Smooth muscle cell (in vitro differentiated cells): ENCODE measurements around the gene SDHB. TPM values are rescaled to one million over a fixed set of nuclear protein-coding genes. Genes with fewer than 3 reads are reported as not detected.

Experiments
- DNase-seq: peaks from one replicate; lab custom pipeline; 2025; ENCODE audit not compliant: unreplicated experiment; lab: John Stamatoyannopoulos, UW
- H2AFZ ChIP-seq: fragments of 200-600 bp; sonication (generic); 2 replicates; pipeline ENCODE4 v1.6.0; 2016; ENCODE audit warnings: antibody characterized with exemption, low read depth, mild to moderate bottlenecking
- H3F3A ChIP-seq: fragments of 200-600 bp; sonication (generic); 2 replicates; pipeline ENCODE4 v1.6.0; 2017; ENCODE audit warnings: antibody characterized with exemption, low read depth
- H3K27ac ChIP-seq: fragments of 200-600 bp; sonication (generic); 2 replicates; pipeline ENCODE4 v1.5.1; 2016; ENCODE audit warnings: low read depth, mild to moderate bottlenecking
- H3K27me3 ChIP-seq: fragments of 200-600 bp; sonication (generic); 2 replicates; pipeline ENCODE4 v1.6.1; 2016; ENCODE audit warnings: low read depth, mild to moderate bottlenecking
- H3K36me3 ChIP-seq: fragments of 200-600 bp; sonication (generic); 2 replicates; pipeline ENCODE4 v1.5.1; 2016; ENCODE audit warnings: low read depth
- H3K4me1 ChIP-seq: fragments of 200-600 bp; sonication (generic); 2 replicates; pipeline ENCODE4 v1.5.1; 2016; ENCODE audit warnings: low read depth
- H3K4me2 ChIP-seq: fragments of 200-600 bp; sonication (generic); 2 replicates; pipeline ENCODE4 v1.6.0; 2016; ENCODE audit warnings: mild to moderate bottlenecking
- H3K4me3 ChIP-seq: fragments of 200-600 bp; sonication (generic); 2 replicates; pipeline ENCODE4 v1.5.1; 2016; ENCODE audit warnings: mild to moderate bottlenecking
- H3K79me2 ChIP-seq: fragments of 200-600 bp; sonication (generic); 2 replicates; pipeline ENCODE4 v1.6.0; 2016; ENCODE audit warnings: low read depth, mild to moderate bottlenecking
- H3K9ac ChIP-seq: fragments of 200-600 bp; sonication (generic); 2 replicates; pipeline ENCODE4 v1.6.0; 2016; ENCODE audit warnings: low read depth
- H3K9me3 ChIP-seq: fragments of 200-600 bp; sonication (generic); replicated peaks from 2 replicates; pipeline ENCODE4 v1.5.1; 2016; ENCODE audit warnings: low read depth
- H4K20me1 ChIP-seq: fragments of 200-600 bp; sonication (generic); 2 replicates; pipeline ENCODE4 v1.6.0; 2016; ENCODE audit warnings: low read depth
- WGBS: methylation state at CpG from one replicate; pipeline ENCODE4 v1.1.7; 2016; ENCODE audit warnings: low lambda C conversion rate; 5-methylcytosine and 5-hydroxymethylcytosine counted together
- polyA plus RNA-seq: library from polyadenylated mRNA; unstranded; fragments of >200 nt; fragmentation: Nextera tagmentation; extraction: Ambion mirVana; gene quantifications from 2 replicates; pipeline ENCODE4 v1.2.1, GENCODE V29; 2016
- total RNA-seq: library from RNA; depleted of rRNA; stranded (reverse); fragments of >200 nt; gene quantifications from 2 replicates; pipeline ENCODE4 v1.2.3, GENCODE V29; 2014
- TF ChIP-seq, protein P1 (sequence below): fragments of 200-600 bp; sonication (generic); IDR thresholded peaks from 2 replicates; pipeline ENCODE4 v1.5.1; 2017; ENCODE audit warnings: borderline replicate concordance, mild to moderate bottlenecking, antibody characterized with exemption; ENCODE audit not compliant: insufficient read depth, poor library complexity, severe bottlenecking

The SDHB gene
- total and polyA plus RNA-seq, 2 experiments from 2014 or later, result 123 to 174 TPM

DNA sequence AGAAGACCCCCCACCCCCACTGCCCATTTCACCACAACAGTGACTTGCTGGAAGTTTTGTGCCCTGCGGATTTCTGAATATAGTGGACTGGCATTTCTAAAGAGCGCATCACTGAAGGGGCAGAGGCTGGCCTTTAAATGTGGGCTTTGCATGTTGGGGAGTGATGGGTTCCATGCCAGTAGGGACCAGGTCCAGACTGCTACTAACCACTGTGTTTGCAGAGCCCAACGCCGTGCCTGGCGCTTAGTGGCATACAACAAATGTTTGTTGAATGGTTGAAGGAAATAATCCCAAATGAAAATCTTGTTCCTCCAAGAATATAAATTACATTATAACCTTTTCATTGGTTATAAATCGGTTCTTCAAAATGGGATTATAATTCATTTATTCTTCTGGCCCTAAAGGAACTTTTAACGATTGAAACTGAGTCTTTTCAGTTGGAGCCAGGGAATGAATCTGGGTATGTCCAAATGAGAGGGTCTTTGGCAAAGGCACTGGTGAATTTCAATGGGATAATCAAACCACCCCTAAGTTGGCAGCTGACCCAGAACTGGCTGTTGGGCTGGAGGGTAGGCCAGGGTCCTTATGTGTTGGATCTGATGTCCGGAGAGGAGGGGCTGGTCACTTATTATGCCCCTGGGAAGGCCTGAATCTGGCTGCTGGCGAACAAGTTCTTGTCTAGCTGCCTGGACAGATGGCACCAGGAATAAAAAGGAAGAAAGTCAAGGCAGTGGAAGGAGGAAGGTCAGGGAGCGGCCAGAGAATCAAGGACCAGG is 13.8 kb upstream of the SDHB start:
- H3K36me3 ChIP-seq, result no peaks in the 10 kb centered on the region
- no peak overlapping the region for H3K27ac ChIP-seq
- H2AFZ ChIP-seq, result no peak overlapping the region
- no peaks in the 10 kb centered on the region for H4K20me1 ChIP-seq
- no peak overlapping the region for H3K9ac ChIP-seq
- no peaks in the 10 kb centered on the region for H3K27me3 ChIP-seq
- 83% methylated on average over 10 of the region's 10 CpGs for WGBS
- DNase-seq, result no peak
- TF ChIP-seq, protein P1, sequence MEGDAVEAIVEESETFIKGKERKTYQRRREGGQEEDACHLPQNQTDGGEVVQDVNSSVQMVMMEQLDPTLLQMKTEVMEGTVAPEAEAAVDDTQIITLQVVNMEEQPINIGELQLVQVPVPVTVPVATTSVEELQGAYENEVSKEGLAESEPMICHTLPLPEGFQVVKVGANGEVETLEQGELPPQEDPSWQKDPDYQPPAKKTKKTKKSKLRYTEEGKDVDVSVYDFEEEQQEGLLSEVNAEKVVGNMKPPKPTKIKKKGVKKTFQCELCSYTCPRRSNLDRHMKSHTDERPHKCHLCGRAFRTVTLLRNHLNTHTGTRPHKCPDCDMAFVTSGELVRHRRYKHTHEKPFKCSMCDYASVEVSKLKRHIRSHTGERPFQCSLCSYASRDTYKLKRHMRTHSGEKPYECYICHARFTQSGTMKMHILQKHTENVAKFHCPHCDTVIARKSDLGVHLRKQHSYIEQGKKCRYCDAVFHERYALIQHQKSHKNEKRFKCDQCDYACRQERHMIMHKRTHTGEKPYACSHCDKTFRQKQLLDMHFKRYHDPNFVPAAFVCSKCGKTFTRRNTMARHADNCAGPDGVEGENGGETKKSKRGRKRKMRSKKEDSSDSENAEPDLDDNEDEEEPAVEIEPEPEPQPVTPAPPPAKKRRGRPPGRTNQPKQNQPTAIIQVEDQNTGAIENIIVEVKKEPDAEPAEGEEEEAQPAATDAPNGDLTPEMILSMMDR, result no peak
- H3K9me3 ChIP-seq, result no peaks in the 10 kb centered on the region
- H3K4me2 ChIP-seq, result no peak overlapping the region
- H3K79me2 ChIP-seq, result no peaks in the 10 kb centered on the region
- no peak overlapping the region for H3K4me3 ChIP-seq
- H3K4me1 ChIP-seq, result no peaks in the 10 kb centered on the region
- no peaks in the 10 kb centered on the region for H3F3A ChIP-seq

DNA sequence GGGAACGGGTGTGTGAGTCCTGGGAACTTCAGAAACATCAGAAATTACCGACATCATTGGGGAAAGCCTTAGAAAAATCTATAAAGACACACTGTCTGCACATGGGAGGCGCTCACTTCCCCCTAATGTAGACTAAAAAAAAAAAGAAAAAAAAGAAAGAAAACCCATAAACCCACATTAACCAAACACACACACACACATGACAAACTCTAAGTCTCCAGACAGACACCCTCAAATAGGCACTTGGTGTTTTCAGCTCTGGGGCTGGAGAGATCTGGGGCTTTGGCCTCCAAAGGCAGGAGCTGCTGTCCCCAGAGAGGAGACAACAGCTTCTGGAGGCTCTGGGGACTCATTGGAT is 13.2 kb upstream of the SDHB start:
- Histone ChIP-seq H3K27ac (no peak overlapping the region), H3K79me2 (no peaks in the 10 kb centered on the region), H2AFZ (no peak overlapping the region), H4K20me1 (no peaks in the 10 kb centered on the region), H3F3A (no peaks in the 10 kb centered on the region), H3K4me1 (no peaks in the 10 kb centered on the region), H3K9me3 (no peaks in the 10 kb centered on the region), H3K4me2 (no peak overlapping the region), H3K9ac (no peak overlapping the region), H3K36me3 (no peaks in the 10 kb centered on the region), H3K4me3 (no peak overlapping the region), H3K27me3 (no peaks in the 10 kb centered on the region)
- TF ChIP-seq, protein P1, result no peak
- no peak for DNase-seq
- WGBS, result 77% methylated on average over 3 of the region's 3 CpGs

DNA sequence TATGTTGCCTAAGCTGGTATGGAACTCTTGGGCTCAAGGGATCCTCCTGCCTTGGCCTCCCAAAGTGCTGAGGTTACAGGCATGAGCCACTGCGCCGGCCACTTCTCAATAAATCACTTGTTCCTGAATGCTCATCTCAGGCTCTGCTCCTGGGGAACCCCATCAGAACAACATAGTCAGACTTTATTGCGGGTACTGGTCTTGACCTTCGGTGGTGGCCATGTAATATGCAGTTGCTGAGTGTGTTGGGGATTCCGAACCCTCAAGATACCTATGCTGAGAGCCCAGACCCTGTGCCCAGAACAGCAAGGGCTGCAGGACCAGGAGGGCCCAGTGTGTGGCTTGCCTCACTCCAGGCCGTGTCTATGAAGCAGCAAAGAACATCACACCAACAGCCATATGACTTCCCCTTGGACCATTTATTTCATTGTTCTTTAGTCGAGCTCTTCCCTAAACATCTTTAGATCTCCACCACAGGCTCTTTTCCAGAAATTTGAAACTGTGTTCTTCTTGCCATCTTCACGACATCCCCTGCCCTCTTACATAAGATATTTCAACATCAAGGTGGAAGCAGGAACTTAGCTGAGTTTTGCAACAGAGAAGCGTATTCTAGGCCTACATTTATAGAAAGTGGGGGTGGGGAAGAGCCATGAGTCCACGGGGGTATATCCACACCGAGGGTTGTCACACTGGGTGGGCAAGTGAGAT is 12.7 kb upstream of the SDHB start:
- Histone ChIP-seq H3F3A (no peaks in the 10 kb centered on the region), H2AFZ (no peak overlapping the region), H3K36me3 (no peaks in the 10 kb centered on the region), H3K4me1 (no peaks in the 10 kb centered on the region), H4K20me1 (no peaks in the 10 kb centered on the region), H3K9me3 (no peaks in the 10 kb centered on the region), H3K79me2 (no peaks in the 10 kb centered on the region), H3K27ac (no peak overlapping the region), H3K4me2 (no peak overlapping the region), H3K4me3 (no peak overlapping the region), H3K9ac (no peak overlapping the region), H3K27me3 (no peaks in the 10 kb centered on the region)
- WGBS, result 91% methylated on average over 11 of the region's 11 CpGs
- DNase-seq, result no peak
- TF ChIP-seq, protein P1, result no peak
